ENCODE results near the gene MYRFL. TPM values are rescaled to one million over a fixed set of nuclear protein-coding genes. Genes with fewer than 3 reads are reported as not detected.

Gene MYRFL
- total RNA-seq, 1 experiment from 2014 or later: 0.57 TPM

- no peak overlapping the region for H3K56ac ChIP-seq (ENCODE audit: insufficient read length, low read depth, low read length)
- H2BK15ac ChIP-seq (ENCODE audit: low read depth, low read length): no peak overlapping the region
- no peak overlapping the region for H4K5ac ChIP-seq (ENCODE audit: insufficient read length, low read depth, low read length)
- H3K4me3 Mint-ChIP-seq: no peak overlapping the region
- no peak overlapping the region for H3K14ac ChIP-seq (ENCODE audit: insufficient read depth, low read length)
- peaks cover 6 to 24% (median 8%) of the 10 kb centered on the region in 3 experiments; a peak in 6 of 7 replicates for H3K36me3 Mint-ChIP-seq (ENCODE audit: insufficient read depth in 1 of 3, low read depth in 3 of 3)
- peaks cover 10 to 15% of the 10 kb centered on the region in 2 experiments for H3K9me3 Mint-ChIP-seq
- H3K79me2 ChIP-seq (ENCODE audit: insufficient read depth, low read length): no peaks in the 10 kb centered on the region
- no peak overlapping the region for H3K27ac ChIP-seq (ENCODE audit: insufficient read length, low read depth, low read length)
- no peak overlapping the region for H3K4me2 ChIP-seq (ENCODE audit: insufficient read depth, insufficient read length, low read length)
- no CpG with 5 or more reads among the region's 2 CpGs for WGBS (ENCODE audit: extremely low coverage, insufficient read length, low lambda C conversion rate)
- H2AK5ac ChIP-seq (ENCODE audit: insufficient read length, low read length): no peak overlapping the region
- no peak overlapping the region for H2BK20ac ChIP-seq (ENCODE audit: low read depth, low read length, poor library complexity, severe bottlenecking)
- H2BK5ac ChIP-seq (ENCODE audit: insufficient read length, low read length): no peak overlapping the region
- H4K91ac ChIP-seq (ENCODE audit: insufficient read length, low read depth, low read length): no peak overlapping the region
- peaks cover 50 to 52% of the 10 kb centered on the region in 2 experiments for H3K4me1 Mint-ChIP-seq
- H2BK120ac ChIP-seq (ENCODE audit: low read depth, low read length, poor library complexity, severe bottlenecking): no peak overlapping the region
- H4K20me1 ChIP-seq (ENCODE audit: control insufficient read depth, insufficient read depth, insufficient read length): no peaks in the 10 kb centered on the region
- no peak overlapping the region for H3K18ac ChIP-seq (ENCODE audit: insufficient read length, low read depth, low read length)
- H3K4me1 ChIP-seq (ENCODE audit: insufficient read depth, low read length): peaks cover 17% of the 10 kb centered on the region; the same call in 1 of the 2 replicates
- H3K27me3 Mint-ChIP-seq (ENCODE audit: low read depth): no peaks in the 10 kb centered on the region; the same call in 1 of the 2 replicates
- H2BK12ac ChIP-seq (ENCODE audit: insufficient read length, low read depth, low read length): peak overlapping the region; percentile 79
- peak overlapping the region; percentile 14 to 94 (median 84); a peak in 3 of 7 replicates for H3K27ac Mint-ChIP-seq
- H3K9ac ChIP-seq (ENCODE audit: extremely low read depth, insufficient read length, low read length): no peak overlapping the region
- no peak overlapping the region for H4K8ac ChIP-seq (replicated peaks; ENCODE audit: insufficient read length, low read depth, low read length)
- no peak overlapping the region for H3K23ac ChIP-seq (ENCODE audit: insufficient read length, low read depth, low read length)
- H3K4ac ChIP-seq (ENCODE audit: low read depth, low read length): no peak overlapping the region
- H3T11ph ChIP-seq (ENCODE audit: low read length): no peak overlapping the region
- H3K27me3 ChIP-seq (ENCODE audit: insufficient read depth, low read length): no peaks in the 10 kb centered on the region
- no peak for DNase-seq
- TF ChIP-seq CTCF (conservative IDR thresholded peaks at IDR 0.05): no peak
- no peak overlapping the region for H2AFZ ChIP-seq (ENCODE audit: low read length)
- no peaks in the 10 kb centered on the region for H3K9me3 ChIP-seq (ENCODE audit: control insufficient read depth, low read depth, low read length)
- no peaks in the 10 kb centered on the region for H3K79me1 ChIP-seq (ENCODE audit: insufficient read depth, low read depth, low read length, poor library complexity, severe bottlenecking)
- no peaks in the 10 kb centered on the region for H3K23me2 ChIP-seq (ENCODE audit: insufficient read length, low read depth, low read length, poor library complexity, severe bottlenecking)
These were observed 111.7 kb downstream of the MYRFL start for GRCh38 chr12:69936766-69937165.
